ENCODE data around the gene MRPL49.
"Not testable (repeated sequence)": the region's sequence is repeated elsewhere in the genome, so short reads cannot be mapped to it uniquely, and the experiment has no call there.

DNA sequence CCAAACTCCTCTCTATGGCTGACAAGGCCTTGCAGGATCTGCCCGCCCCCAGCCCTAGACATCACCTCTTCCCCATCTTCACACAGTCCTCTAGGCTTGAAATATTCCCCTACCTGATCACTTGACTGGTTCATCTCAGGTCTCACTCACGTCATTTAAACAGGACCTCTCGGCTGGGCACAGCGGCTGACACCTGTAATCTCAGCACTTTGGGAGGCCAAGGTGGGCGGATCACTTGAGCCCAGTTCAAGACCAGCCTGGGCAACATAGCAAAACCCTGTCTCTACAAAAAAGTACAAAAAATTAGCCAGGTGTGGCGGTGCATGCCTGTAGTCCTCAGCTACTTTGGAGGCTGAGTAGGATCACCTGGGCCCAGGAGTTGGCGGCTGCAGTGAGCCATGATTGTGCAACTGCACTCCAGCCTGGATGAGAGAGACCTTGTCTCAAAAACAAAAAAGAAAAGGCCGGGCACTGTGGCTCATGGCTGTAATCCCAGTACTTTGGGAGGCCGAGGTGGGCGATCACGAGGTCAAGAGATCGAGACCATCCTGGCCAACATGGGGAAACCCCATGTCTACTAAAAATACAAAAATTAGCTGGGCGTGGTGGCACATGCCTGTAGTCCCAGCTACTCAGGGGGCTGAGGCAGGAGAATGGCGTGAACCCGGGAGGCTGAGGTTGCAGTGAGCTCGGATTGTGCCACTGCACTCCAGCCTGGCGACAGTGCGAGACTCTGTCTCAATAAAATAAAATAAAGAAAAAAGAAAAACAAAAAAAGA lies 3.0 kb upstream of the MRPL49 start:
- TF ChIP-seq, protein P1, sequence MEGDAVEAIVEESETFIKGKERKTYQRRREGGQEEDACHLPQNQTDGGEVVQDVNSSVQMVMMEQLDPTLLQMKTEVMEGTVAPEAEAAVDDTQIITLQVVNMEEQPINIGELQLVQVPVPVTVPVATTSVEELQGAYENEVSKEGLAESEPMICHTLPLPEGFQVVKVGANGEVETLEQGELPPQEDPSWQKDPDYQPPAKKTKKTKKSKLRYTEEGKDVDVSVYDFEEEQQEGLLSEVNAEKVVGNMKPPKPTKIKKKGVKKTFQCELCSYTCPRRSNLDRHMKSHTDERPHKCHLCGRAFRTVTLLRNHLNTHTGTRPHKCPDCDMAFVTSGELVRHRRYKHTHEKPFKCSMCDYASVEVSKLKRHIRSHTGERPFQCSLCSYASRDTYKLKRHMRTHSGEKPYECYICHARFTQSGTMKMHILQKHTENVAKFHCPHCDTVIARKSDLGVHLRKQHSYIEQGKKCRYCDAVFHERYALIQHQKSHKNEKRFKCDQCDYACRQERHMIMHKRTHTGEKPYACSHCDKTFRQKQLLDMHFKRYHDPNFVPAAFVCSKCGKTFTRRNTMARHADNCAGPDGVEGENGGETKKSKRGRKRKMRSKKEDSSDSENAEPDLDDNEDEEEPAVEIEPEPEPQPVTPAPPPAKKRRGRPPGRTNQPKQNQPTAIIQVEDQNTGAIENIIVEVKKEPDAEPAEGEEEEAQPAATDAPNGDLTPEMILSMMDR (tag by site-specific recombination; IDR thresholded peaks at IDR 0.05) = not testable (repeated sequence)
- TF ChIP-seq ZNF658 (tag by site-specific recombination; IDR thresholded peaks at IDR 0.05); ZNF274 (IDR thresholded peaks at IDR 0.05; ENCODE audit: low read length); ZNF274 (tag by site-specific recombination; IDR thresholded peaks at IDR 0.05; ENCODE audit: borderline replicate concordance); ZNF677 (tag by site-specific recombination; IDR thresholded peaks at IDR 0.05); WT1 (tag by site-specific recombination; IDR thresholded peaks at IDR 0.05); ZBTB1 (tag by site-specific recombination; IDR thresholded peaks at IDR 0.05); ZEB2 (tag by site-specific recombination; IDR thresholded peaks at IDR 0.05); ZNF558 (tag by site-specific recombination; IDR thresholded peaks at IDR 0.05); GFI1B (tag by site-specific recombination; IDR thresholded peaks at IDR 0.05): not testable (repeated sequence)
- TF ChIP-seq, protein P2, sequence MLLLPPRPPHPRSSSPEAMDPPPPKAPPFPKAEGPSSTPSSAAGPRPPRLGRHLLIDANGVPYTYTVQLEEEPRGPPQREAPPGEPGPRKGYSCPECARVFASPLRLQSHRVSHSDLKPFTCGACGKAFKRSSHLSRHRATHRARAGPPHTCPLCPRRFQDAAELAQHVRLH (tag by site-specific recombination; IDR thresholded peaks at IDR 0.05) = not testable (repeated sequence)
- TF ChIP-seq, protein P3, sequence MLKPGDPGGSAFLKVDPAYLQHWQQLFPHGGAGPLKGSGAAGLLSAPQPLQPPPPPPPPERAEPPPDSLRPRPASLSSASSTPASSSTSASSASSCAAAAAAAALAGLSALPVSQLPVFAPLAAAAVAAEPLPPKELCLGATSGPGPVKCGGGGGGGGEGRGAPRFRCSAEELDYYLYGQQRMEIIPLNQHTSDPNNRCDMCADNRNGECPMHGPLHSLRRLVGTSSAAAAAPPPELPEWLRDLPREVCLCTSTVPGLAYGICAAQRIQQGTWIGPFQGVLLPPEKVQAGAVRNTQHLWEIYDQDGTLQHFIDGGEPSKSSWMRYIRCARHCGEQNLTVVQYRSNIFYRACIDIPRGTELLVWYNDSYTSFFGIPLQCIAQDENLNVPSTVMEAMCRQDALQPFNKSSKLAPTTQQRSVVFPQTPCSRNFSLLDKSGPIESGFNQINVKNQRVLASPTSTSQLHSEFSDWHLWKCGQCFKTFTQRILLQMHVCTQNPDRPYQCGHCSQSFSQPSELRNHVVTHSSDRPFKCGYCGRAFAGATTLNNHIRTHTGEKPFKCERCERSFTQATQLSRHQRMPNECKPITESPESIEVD (tag by site-specific recombination; IDR thresholded peaks at IDR 0.05) = not testable (repeated sequence)
- TF ChIP-seq, protein P4, sequence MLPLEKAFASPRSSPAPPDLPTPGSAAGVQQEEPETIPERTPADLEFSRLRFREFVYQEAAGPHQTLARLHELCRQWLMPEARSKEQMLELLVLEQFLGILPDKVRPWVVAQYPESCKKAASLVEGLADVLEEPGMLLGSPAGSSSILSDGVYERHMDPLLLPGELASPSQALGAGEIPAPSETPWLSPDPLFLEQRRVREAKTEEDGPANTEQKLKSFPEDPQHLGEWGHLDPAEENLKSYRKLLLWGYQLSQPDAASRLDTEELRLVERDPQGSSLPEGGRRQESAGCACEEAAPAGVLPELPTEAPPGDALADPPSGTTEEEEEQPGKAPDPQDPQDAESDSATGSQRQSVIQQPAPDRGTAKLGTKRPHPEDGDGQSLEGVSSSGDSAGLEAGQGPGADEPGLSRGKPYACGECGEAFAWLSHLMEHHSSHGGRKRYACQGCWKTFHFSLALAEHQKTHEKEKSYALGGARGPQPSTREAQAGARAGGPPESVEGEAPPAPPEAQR (tag by site-specific recombination; IDR thresholded peaks at IDR 0.05) = not testable (repeated sequence)

Measured in HEK293 (cell line).